Osteocyte (in vitro differentiated cells): Measurements from ENCODE around the gene TAF4. TPM values are rescaled to one million over a fixed set of nuclear protein-coding genes. Genes with fewer than 3 reads are reported as not detected.

Experiments used
- DNase-seq: peaks from one replicate; pipeline ENCODE4 v3.0.0; 2021; ENCODE audit warnings: mixed read lengths; ENCODE audit not compliant: unreplicated experiment; ENCODE audit errors: extremely low spot score
- H3K27ac Mint-ChIP-seq: one replicate; pipeline ENCODE4 v1.8.0; 2021; ENCODE audit warnings: mild to moderate bottlenecking, mixed read lengths; ENCODE audit not compliant: unreplicated experiment
- H3K27me3 Mint-ChIP-seq: one replicate; pipeline ENCODE4 v1.8.0; 2021; ENCODE audit warnings: mixed read lengths; ENCODE audit not compliant: unreplicated experiment
- H3K36me3 Mint-ChIP-seq: one replicate; pipeline ENCODE4 v1.8.0; 2021; ENCODE audit warnings: mixed read lengths; ENCODE audit not compliant: unreplicated experiment
- H3K4me1 Mint-ChIP-seq: one replicate; pipeline ENCODE4 v1.8.0; 2021; ENCODE audit warnings: mixed read lengths; ENCODE audit not compliant: unreplicated experiment
- H3K4me3 Mint-ChIP-seq: one replicate; pipeline ENCODE4 v1.8.0; 2021; ENCODE audit warnings: mild to moderate bottlenecking, moderate library complexity, mixed read lengths; ENCODE audit not compliant: unreplicated experiment
- H3K9me3 Mint-ChIP-seq: one replicate; pipeline ENCODE4 v1.8.0; 2021; ENCODE audit warnings: mixed read lengths; ENCODE audit not compliant: unreplicated experiment
- CTCF ChIP-seq: fragments of 200-600 bp; sonication (generic); IDR thresholded peaks from 2 replicates; pipeline ENCODE4 v1.5.0; 2021; ENCODE audit warnings: antibody characterized with exemption, mild to moderate bottlenecking, moderate library complexity
- total RNA-seq: library from RNA; stranded (reverse); gene quantifications from 2 replicates; pipeline ENCODE4 v1.2.1, GENCODE V29; 2021

The TAF4 gene
- total RNA-seq, 1 donor from 2014 or later, result 22.8 TPM

GRCh38 chr20:62104791-62105345 is 39.2 kb upstream of the TAF4 start:
- Mint-ChIP-seq H3K9me3 (peaks cover 23% of the 10 kb centered on the region), H3K36me3 (peaks cover 2% of the 10 kb centered on the region), H3K4me1 (no peaks in the 10 kb centered on the region), H3K27me3 (no peaks in the 10 kb centered on the region), H3K4me3 (no peak overlapping the region), H3K27ac (no peak overlapping the region)
- DNase-seq, result no peak
- TF ChIP-seq CTCF, result no peak

GRCh38 chr20:62104234-62104789 is 38.6 kb upstream of the TAF4 start:
- no peak for TF ChIP-seq CTCF
- no peak overlapping the region for H3K4me3 Mint-ChIP-seq
- H3K27ac Mint-ChIP-seq, result no peak overlapping the region
- no peaks in the 10 kb centered on the region for H3K4me1 Mint-ChIP-seq
- peaks cover 21% of the 10 kb centered on the region for H3K9me3 Mint-ChIP-seq
- H3K27me3 Mint-ChIP-seq, result no peaks in the 10 kb centered on the region
- H3K36me3 Mint-ChIP-seq, result peaks cover 2% of the 10 kb centered on the region
- DNase-seq, result no peak

- Mint-ChIP-seq H3K9me3 (peaks cover 14% of the 10 kb centered on the region), H3K4me3 (no peak overlapping the region), H3K4me1 (no peaks in the 10 kb centered on the region), H3K36me3 (peaks cover 2% of the 10 kb centered on the region), H3K27ac (no peak overlapping the region), H3K27me3 (no peaks in the 10 kb centered on the region)
- TF ChIP-seq CTCF, result no peak
- DNase-seq, result no peak
Measured at GRCh38 chr20:62103508-62104233, 38.0 kb upstream of the TAF4 start.

- Mint-ChIP-seq H3K4me3 (no peak overlapping the region), H3K36me3 (peaks cover 2% of the 10 kb centered on the region)
Measured at GRCh38 chr20:62101078-62101477, 35.4 kb upstream of the TAF4 start.

More at GRCh38 chr20:62101078-62101477, 35.4 kb upstream of the TAF4 start:
- Mint-ChIP-seq H3K4me1 (no peaks in the 10 kb centered on the region), H3K27ac (no peak overlapping the region), H3K9me3 (peaks cover 11% of the 10 kb centered on the region), H3K27me3 (no peaks in the 10 kb centered on the region)
- no peak for TF ChIP-seq CTCF
- no peak for DNase-seq
